DMS53 treated with DMSO at 0.1 percent for 48 hours (cell line): ENCODE measurements around the gene MTG1.
"Not testable (repeated sequence)": the region's sequence is repeated elsewhere in the genome, so short reads cannot be mapped to it uniquely, and the experiment has no call there.

Experiments used
- DNase-seq: peaks from one replicate; lab custom pipeline; 2025; ENCODE audit not compliant: unreplicated experiment; lab: John Stamatoyannopoulos, UW

The MTG1 gene

DNA sequence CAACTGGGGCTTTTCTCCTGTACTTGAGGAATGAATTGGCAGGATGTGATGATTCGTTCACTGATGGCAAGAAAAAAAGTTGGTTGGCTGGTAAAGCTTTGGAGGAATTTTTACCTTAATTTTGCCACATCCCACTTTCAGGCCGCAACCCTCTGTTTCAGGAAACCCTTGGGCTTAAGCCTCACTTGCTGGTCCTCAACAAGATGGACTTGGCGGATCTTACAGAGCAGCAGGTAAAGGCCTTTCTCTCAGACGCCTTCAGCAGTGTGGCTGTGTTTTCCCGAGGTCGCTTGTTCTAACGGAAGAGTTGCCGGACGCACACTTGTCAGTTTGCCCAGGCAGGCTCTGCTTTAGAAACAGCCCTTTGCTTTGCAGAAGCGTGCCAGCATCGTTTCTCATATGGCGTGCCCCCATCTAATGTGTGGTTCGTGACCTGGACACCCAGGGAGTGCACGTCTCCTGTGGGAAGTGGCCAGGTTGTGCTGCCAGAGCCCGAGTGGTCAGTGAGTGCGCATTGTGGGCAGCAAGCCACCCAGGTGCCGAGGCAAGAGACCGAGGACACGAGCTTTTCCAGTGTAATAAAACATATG is 2.2 kb downstream of the MTG1 start:
- no peak for DNase-seq

DNA sequence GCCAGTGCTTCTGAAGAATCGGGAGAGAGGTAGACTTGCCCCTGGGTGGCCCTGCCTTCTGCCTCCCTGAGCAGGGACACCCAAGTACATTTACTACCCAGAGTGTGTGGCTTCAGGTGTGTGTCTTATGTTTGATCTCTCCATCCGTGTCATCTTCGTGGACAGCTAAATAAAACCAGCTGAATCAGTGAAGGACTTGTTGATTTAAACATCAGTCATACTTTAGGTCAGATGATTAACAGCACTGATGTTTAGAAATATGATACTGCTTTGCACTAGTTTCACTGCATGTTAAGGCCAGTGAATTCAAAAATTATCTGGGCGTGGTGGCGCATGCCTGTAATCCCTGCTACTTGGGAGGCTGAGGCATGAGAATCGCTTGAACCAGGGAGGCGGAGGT is 4.0 kb downstream of the MTG1 start:
- no peak for DNase-seq

DNA sequence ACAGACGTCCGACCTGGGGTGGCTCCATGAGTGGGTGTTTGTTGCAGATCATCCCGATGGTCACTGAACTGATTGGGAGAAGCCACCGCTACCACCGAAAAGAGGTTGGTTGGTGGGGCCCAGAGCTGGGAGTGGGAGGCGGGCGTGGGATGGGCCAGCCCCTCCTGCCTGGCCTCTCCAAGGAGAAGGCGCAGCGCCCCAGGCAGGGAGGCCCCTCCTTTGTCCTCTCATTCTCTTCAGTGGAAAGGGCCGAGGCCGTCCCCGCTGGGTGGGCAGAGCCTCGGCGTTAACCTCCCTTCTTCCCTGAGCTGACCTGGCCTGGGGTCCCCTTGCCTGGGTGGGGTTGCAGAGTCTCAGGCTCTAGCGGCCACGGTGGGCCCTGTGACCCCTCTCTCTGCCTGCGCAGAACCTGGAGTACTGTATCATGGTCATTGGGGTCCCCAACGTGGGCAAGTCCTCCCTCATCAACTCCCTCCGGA is 5.2 kb downstream of the MTG1 start:
- DNase-seq = no peak

DNA sequence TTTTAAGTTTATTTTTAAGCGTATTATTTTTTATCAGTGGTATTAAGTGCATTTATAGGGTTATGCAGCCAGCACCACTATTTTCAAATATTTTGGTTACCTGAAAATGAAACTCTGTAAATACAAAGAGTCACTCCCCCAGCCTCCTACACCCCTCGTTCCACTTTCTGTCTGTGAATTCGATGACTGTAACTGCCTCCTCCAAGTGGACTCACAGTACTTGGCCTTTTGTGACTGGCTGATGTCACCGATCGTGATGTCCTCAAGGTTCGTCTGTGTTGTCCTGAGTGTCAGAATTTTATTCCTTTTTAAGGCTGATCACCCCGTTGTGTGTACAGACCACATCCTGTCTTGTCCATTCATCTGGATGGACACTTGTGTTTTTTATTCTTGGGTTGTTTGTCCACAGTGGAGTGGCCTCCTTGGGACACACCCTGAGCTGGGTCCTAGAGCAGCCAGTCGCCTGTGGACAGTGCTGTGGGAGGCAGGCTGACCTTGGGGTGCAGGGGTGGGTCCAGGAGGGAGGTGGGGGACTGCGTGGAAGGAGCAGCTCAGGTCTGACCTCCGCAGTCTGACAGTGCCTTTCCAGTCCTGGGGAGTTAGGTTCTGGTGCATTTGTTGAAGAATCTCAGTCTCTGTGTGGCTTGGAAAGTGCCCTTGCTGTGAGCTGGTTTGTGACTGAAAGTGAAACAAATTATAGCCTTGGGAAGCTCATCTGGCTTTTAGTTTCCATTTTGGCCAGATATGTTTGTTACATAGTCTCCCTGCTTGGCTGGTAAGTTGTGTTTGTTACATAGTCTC is 6.9 kb downstream of the MTG1 start:
- no peak for DNase-seq

DNA sequence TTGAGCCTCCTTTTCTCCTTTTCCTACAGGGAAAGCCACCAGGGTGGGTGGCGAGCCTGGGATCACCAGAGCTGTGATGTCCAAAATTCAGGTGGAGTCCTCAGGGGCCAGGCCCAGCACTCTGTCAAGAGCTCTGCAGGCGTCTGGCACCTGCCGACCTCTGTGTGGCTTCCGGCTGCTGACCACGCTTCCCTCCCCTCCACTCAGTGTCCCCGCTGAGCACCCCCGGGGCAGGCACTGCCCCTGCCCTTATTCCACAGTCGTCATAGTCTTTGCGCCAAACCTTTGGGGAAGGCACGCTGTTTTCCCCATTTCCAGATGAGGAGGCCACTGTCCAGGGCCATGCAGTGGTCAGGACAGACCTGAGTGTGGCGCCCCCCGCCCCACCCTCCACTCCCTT is 7.5 kb downstream of the MTG1 start:
- DNase-seq = no peak

DNA sequence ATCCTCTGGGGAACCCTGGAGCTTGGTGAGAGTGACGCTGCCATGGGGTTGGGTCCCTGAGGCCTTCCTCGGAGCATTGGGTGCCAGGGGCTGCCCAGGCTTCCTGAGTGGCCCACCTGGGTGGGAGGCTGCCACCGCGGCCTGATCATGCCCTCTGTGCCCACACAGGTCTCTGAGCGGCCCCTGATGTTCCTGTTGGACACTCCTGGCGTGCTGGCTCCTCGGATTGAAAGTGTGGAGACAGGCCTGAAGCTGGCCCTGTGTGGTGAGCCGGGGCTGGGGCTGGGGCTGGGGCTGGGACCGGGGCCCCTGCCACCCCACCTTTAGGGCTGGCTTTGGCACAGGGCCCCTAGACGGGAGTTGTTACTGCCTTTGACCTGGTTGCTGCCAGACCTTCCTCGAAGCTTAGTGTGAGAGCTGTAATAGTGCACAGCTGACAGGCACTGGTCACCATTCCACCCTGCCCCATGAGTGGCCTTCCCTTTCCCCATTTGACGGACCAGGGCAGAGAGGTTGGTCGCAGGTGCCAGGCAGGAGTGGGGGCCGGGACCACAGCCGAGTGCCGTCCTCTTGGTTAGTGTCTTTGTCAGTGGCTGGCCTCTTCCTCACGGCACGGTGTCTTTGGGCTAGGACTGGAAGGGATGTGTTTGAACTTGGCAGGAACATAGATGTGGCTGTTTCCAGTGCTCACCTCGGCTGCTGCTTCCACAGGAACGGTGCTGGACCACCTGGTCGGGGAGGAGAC is 8.2 kb downstream of the MTG1 start:
- DNase-seq = no peak

DNA sequence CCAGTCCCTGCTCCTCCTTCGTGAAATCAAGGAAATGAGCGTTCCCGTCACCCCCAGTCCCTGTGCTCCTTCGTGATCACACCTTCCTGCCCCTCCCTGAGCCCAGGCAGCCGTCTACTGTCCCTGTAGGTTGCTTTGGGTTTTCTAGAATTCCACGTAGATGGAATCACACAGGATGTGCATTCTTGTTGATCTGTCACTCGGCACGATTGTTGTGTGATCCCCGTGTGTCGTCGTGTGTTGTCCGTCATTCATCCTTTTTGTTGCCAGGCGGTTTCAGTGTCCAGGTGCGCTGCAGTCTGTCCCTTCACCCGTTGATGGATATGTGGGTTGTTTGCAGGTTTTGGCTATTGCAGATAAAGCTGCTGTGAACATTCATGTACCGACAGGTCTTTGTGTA is 9.4 kb downstream of the MTG1 start:
- DNase-seq = no peak

DNA sequence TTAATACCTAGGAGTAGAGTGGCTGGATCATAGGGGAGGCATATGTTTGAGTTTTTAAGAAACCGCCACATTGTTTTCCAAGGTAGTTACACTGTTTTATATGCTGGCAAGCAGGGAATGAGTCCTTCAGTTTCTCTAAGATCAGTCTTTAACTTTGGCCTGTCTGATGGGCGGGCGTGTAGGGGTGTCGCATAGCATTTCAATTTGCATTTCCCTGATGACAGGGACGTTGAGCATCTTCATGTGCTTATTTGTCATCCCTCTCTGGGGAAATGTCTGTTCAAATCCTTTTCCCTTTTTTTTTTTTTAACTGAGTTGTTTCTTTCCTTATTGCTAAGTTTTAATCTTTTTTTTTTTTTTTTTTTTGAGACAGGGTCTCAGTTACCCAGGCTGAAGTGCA is 9.8 kb downstream of the MTG1 start:
- no peak for DNase-seq

DNA sequence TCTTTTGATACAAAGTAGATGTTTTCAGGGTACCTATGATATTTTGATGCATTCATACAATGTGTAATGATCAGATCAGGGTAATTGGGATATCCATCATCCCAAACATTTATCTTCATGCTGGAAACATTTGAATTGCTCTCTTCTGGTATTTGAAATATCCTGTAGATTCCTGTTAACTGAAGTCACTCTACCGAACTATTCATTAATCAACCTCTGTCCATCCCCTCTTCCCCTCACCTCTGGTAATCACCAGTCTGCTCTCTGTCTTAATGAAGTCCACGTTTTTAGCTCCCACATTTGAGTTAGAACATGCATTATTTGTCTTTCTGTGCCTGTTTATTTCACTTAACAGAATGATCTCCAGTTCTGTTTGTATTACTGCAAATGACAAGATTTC is 11.3 kb downstream of the MTG1 start:
- no peak for DNase-seq

DNA sequence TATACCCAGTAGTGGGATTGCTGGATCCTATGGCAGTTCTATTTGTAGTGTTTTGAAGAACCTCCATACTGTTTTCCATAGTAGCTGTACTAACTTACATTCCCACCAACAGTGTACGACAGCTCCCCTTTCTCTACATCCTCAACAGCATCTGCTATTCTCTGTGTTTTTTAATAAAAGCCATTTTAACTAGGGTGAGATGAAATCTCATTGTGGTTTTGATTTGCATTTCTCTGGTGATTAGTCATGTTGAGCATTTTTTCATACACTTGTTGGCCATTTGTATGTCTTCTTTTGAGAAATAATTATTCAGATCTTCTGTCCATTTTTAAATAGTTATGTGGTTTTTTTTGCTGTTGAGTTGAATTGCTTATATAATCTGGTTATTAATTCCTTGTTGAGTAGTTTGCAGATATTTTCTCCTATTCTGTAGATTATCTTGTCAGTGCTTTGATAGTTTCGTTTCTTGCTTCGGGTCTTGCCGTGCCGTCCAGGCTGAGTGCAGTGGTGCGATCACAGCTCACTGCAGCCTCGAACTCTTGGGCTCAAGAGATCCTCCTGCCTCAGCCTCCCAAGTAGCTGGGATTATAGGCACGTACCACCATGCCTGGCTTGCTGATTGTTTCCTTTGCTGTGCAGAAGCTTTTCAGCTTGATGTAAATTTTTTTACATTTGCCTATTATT is 12.0 kb downstream of the MTG1 start:
- DNase-seq = no peak

DNA sequence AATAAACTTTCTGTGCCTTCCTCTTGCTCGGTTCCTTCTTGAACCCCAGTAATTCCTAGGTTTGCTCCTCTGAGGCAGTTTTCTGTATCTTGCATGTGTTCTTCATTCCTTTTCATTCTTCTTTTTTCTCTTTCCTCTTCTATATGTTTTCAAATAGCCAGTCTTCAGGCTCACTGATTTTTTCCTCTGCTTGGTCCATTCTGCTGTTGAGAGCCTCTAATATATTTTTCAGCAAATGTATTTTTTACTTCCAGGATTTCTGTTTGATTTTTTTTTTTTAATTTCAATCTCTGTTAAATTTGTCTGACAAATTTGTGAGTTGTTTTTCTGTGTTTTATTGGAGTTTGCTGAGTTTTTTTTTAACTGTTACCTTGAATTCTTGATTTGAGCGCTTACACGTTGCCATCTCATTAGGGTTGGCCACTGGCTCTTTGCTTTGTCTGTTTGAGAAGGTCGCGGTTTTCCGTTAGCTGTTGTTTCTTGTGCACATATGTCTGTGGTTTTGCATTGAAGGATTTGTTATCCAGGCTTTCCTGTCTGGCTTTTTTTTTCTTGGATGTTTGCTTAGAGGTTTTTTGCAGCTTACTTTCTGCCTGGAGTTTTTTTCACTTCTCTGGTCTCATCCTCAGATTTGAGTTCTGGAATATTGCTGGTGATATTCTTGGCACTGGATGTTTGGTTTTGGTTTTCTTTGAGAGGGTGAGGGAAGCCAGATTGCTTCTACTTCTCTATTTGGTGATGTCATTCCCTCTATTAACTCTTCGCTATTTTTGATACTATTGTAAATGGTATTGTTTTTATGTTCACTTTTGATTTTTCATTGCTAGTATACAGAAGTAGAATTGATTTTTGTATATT is 17.8 kb downstream of the MTG1 start:
- DNase-seq = no peak

DNA sequence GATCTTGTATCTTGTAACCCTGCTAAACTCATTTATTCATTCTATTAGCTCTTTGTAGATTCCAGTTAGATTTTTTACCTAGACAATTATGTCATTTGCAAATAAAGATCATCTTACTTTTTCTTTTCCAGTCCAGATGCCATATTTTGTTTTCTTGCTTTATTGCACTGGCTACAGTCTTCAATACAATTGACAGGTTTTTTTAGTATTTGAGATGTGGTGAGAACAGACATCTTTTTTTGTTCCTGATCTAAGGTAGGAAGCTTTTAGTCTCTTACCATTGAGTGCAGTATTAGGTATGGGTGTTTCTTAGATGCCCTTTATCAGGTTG is 18.4 kb downstream of the MTG1 start:
- no peak for DNase-seq

DNA sequence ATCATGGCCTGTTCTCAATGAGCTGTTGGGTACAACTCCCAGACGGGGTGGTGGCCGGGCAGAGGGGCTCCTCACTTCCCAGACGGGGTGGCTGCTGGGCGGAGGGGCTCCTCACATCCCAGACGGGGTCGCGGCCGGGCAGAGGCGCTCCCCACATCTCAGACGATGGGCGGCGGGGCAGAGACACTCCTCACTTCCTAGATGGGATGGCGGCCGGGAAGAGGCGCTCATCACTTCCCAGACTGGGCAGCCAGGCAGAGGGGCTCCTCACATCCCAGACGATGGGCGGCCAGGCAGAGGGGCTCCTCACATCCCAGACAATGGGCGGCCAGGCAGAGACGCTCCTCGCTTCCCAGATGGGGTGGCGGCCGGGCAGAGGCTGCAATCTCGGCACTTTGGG is 20.4 kb downstream of the MTG1 start:
- DNase-seq = not testable (repeated sequence)

DNA sequence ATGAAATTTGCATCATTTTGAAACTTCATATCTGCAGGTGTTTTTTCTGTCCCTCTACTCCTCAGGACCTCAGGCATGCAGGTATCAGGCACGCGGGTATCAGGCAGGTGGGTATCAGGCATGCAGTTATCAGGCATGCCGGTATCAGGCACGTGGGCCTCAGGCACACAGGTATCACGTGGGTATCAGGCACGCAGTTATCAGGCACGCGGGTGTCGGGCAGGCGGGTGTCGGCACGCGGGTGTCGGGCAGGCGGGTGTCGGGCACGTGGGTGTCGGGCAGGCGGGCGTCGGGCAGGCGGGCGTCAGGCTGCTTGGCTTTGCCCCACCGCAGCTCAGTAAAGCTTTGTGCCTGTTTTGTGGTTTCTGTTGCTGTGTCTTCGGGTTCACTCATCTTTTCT is 21.8 kb downstream of the MTG1 start:
- no peak for DNase-seq

DNA sequence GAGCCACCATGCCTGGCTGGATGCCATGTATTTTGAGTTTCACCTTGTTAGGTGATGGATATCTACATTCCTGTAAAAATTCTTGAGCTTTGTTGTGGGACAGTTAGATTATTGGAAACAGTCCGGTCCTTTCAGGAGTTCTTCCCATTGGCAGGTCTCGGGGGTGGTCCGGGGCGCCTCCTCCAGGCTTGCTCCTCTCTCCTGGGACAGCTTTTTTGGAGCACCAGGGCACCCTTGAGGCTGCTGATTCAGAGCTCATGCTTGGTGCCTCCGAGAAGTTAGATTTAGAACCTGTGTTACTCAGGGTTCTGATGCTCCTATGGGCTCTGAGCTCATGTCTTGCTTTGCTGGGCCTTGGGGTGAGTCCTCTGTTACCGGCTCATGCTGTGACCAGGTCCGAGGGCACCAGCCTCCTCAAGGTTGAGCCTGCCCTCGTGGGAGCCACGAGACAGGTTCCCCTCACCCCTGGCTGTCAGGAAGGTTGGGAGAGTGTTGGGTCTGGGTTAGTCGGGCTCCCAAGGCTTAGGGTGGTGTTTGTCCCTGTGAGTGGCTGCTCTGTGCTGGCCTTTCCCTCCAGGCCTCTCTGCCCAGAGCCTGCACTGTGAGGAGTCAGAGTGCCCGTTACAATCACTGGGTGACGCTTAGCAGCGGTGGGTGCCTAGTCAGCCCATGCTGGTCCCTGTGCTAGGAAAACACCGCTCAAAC is 24.5 kb downstream of the MTG1 start:
- no peak for DNase-seq

DNA sequence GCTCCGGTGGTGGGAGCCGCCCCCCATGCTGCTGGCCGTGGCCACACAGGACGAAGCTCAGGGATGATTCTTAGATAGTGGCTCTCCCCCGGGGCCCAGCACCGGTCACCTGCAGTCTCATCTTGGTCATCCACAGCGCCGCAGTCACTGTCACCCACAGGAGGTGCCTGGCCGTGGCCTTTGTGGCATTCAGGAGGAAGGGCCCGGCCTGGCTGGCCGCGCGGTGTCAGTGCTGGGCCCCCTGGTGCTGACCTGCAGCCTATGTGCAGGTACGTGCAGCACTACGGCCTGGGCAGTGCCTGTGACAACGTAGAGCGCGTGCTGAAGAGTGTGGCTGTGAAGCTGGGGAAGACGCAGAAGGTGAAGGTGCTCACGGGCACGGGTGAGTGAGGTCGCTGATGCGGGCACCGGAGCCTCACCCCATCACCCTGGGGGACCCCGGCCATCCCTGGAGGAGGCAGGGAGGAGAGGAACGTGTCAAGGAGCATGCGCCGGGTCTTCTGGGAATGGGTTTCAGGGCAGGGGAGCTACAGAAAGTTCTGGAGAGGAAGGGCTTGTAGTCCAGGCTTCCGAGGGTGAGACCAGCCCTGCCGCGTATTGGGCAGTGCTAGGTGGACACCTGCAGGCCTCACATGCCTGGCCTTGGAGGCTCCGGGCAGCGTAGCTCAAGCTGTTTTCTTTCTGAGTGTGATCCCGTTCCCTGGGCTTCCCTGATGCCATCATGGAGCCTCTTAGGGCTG is 25.4 kb downstream of the MTG1 start:
- DNase-seq = no peak

DNA sequence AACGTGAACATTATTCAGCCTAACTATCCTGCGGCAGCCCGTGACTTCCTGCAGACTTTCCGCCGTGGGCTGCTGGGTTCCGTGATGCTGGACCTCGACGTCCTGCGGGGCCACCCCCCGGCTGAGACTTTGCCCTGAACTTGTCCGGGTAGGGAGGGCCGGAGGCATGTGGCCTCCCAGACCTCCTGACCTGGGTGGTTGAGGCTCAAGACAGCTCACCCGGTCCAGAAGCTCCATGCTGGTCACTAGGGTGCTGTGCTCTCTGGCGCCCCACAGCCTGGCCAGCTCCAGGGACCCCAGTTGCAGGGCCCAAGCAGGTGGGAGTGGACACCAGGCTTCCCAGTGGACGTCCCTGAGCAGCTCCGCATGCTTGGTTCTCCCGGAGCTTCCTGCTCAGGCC is 26.1 kb downstream of the MTG1 start:
- DNase-seq = no peak

DNA sequence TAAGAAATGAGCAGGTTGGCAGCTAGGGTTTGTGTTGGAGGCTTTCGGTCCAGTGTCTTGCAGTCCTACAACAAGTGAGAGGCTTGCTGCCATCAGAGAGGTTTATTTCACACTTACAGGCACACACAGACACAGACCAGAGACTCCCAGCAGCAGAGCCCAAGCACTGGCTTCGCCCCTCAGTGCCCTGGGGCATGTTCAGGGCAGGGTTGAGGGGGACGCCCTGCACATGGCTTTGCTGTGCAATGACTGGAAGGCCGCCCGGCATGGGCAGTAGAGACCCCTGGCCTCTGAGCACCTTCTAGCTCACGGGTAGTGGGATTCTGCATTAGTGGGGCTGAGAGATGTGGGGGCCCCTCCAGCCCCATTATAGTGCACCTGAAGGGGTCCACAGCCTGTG is 26.6 kb downstream of the MTG1 start:
- DNase-seq = no peak
